GM12878 (cell line): Measurements from ENCODE around the gene FZD2. TPM values are rescaled to one million over a fixed set of nuclear protein-coding genes. Genes with fewer than 3 reads are reported as not detected.

ENCODE experiments used
- ATAC-seq: fragments of 200-7000 bp; cut with Tn5 transposase; 3 replicates; pipeline ENCODE4 v1.9.1; 2020; ENCODE audit warnings: mild to moderate bottlenecking, moderate library complexity
- BruUV-seq: library from RNA; stranded (reverse); fragments of 400-500 nt; replicated peaks from 2 replicates; lab custom pipeline; 2021; lab: Mats Ljungman, UMichigan
- CTCF ChIA-PET: fragments of 300-600 bp; sonication (Branson Sonifier 250); formaldehyde crosslinking; extraction: SDS; loops from one replicate; lab custom pipeline; 2021; ENCODE audit warnings: inconsistent platforms; lab: Yijun Ruan, JAX
- POLR2A ChIA-PET: fragments of 350-600 bp; formaldehyde crosslinking; extraction: SDS; loops from one replicate; lab custom pipeline; 2021; ENCODE audit warnings: inconsistent platforms; lab: Charles Lee
- RAD21 ChIA-PET: fragments of 300-600 bp; sonication (Branson Sonifier 250); formaldehyde crosslinking; loops from one replicate; lab custom pipeline; 2023; ENCODE audit warnings: antibody characterized with exemption; ENCODE audit not compliant: unreplicated experiment; lab: Charles Lee
- SMC1A ChIA-PET: fragments of 300-600 bp; sonication (Branson Sonifier 250); formaldehyde crosslinking; loops from one replicate; lab custom pipeline; 2023; ENCODE audit not compliant: unreplicated experiment, uncharacterized antibody; lab: Charles Lee
- DNase-seq: peaks from one replicate; pipeline ENCODE4 v3.0.0-alpha.2; 2011; ENCODE audit warnings: low read depth, low spot score
- FAIRE-seq: peaks from 3 replicates; lab custom pipeline; 2011; peaks lifted over from hg19 to GRCh38; lab: Jason Lieb, UNC
- H2AFZ ChIP-seq: 2 replicates; pipeline ENCODE4 v1.6.0; 2011; ENCODE audit warnings: low read depth, low read length, control low read depth; ENCODE audit not compliant: control insufficient read depth
- H3K27ac ChIP-seq: 2 replicates; pipeline ENCODE4 v1.5.1; 2011; ENCODE audit warnings: control low read depth; ENCODE audit not compliant: control insufficient read depth, insufficient read depth
- H3K27me3 ChIP-seq, 2 experiments: replicated peaks in 1 of 2; 2 replicates each; pipeline versions ENCODE4 v1.6.0 to v1.6.1; 2011; ENCODE audit warnings: low read length in 1 of 2; ENCODE audit not compliant: control insufficient read depth in 2 of 2, insufficient read depth in 2 of 2
- H3K36me3 ChIP-seq, 2 experiments: 2 replicates each; pipeline ENCODE4 v1.5.1; 2011; ENCODE audit warnings: low read length in 1 of 2; ENCODE audit not compliant: control insufficient read depth in 2 of 2, insufficient read depth in 2 of 2
- H3K4me1 ChIP-seq: 2 replicates; pipeline ENCODE4 v1.6.1; 2011; ENCODE audit warnings: mild to moderate bottlenecking, low read length, moderate library complexity, mixed read lengths; ENCODE audit not compliant: control insufficient read depth, insufficient read depth
- H3K4me2 ChIP-seq: 2 replicates; pipeline ENCODE4 v1.6.0; 2011; ENCODE audit warnings: control low read depth; ENCODE audit not compliant: control insufficient read depth, insufficient read depth
- H3K4me3 ChIP-seq: fragments of 200-600 bp; sonication (generic); 2 replicates; pipeline ENCODE4 v1.5.1; 2016
- H3K79me2 ChIP-seq: 2 replicates; pipeline ENCODE4 v1.6.0; 2011; ENCODE audit warnings: low read length; ENCODE audit not compliant: control insufficient read depth, insufficient read depth
- H3K9ac ChIP-seq: 2 replicates; pipeline ENCODE4 v1.8.0; 2011; ENCODE audit warnings: low read length, control low read depth, mixed read lengths; ENCODE audit not compliant: control insufficient read depth, insufficient read depth
- H3K9me3 ChIP-seq: replicated peaks from 3 replicates; pipeline ENCODE4 v1.5.1; 2011; ENCODE audit warnings: mild to moderate bottlenecking, low read length; ENCODE audit not compliant: control insufficient read depth, insufficient read depth
- H4K20me1 ChIP-seq: 2 replicates; pipeline ENCODE4 v1.6.0; 2011; ENCODE audit not compliant: control insufficient read depth, insufficient read depth
- EP300 ChIP-seq, 2 experiments: fragments of 150-350 bp in 1 of 2; IDR thresholded peaks; 2 replicates each; pipeline ENCODE4 v1.6.1; 2011 to 2012; ENCODE audit warnings: low read depth in 2 of 2, low read length in 2 of 2, borderline replicate concordance in 1 of 2, improper control_type of control experiment in 1 of 2, inconsistent platforms in 1 of 2; ENCODE audit not compliant: control insufficient read depth in 1 of 2
- IRF4 ChIP-seq: IDR thresholded peaks from 2 replicates; pipeline ENCODE4 v1.6.1; 2011; ENCODE audit warnings: low read depth, low read length
- NKRF ChIP-seq: fragments of 450-650 bp; conservative IDR thresholded peaks from 2 replicates; pipeline ENCODE4 v1.6.1; 2017; ENCODE audit warnings: mild to moderate bottlenecking, moderate library complexity
- PKNOX1 ChIP-seq: fragments of 450-650 bp; IDR thresholded peaks from 2 replicates; pipeline ENCODE4 v1.6.1; 2016; ENCODE audit warnings: mild to moderate bottlenecking
- RELA ChIP-seq: fragments of 450-650 bp; IDR thresholded peaks from 2 replicates; pipeline ENCODE4 v1.8.0; 2014; ENCODE audit warnings: borderline replicate concordance; ENCODE audit not compliant: partially characterized antibody
- SMARCA5 ChIP-seq: fragments of 450-650 bp; IDR thresholded peaks from 2 replicates; pipeline ENCODE4 v1.6.1; 2017; ENCODE audit warnings: mild to moderate bottlenecking
- SREBF2 ChIP-seq: IDR thresholded peaks from 2 replicates; pipeline ENCODE4 v1.6.1; 2012; ENCODE audit warnings: mild to moderate bottlenecking, low read length
- TCF12 ChIP-seq: IDR thresholded peaks from 2 replicates; pipeline ENCODE4 v1.6.1; 2011; ENCODE audit warnings: low read depth, mild to moderate bottlenecking, low read length
- WGBS: methylation state at CpG from one replicate; pipeline ENCODE4 v1.1.6; 2016; ENCODE audit warnings: low lambda C conversion rate; ENCODE audit not compliant: insufficient replicate concordance, insufficient coverage; ENCODE audit errors: missing lambda C conversion rate; 5-methylcytosine and 5-hydroxymethylcytosine counted together
- in situ Hi-C: fragments of 300-500 bp; cut with MboI; formaldehyde crosslinking; loops from 9 replicates; pipeline ENCODE4 v1.14.3; 2018; ENCODE audit warnings: mixed read lengths
- intact Hi-C: fragments of 100-400 bp; cut with micrococcal nuclease; formaldehyde crosslinking; loops from one replicate; pipeline ENCODE4 v1.14.2; 2022; ENCODE audit not compliant: unreplicated experiment
- polyA plus RNA-seq, 11 experiments: library from polyadenylated mRNA; depleted of rRNA in 4 of 11; unstranded in 6 of 11; stranded (reverse) in 5 of 11; fragments of >200 nt; fragmentation: Nextera tagmentation in 4 of 11; fragmentation: Illumina TruSeq in 1 of 11; extraction: Ambion mirVana in 4 of 11; extraction: Trizol in 1 of 11; gene quantifications; 1 replicate in 1 of 11; 2 replicates in 10 of 11; pipeline versions ENCODE4 v1.2.1 to v1.2.3, GENCODE V29; 2011 to 2016; ENCODE audit warnings: inconsistent platforms in 2 of 11, missing spikeins in 2 of 11, low read depth in 1 of 11
- total RNA-seq, 4 experiments: library from RNA; depleted of rRNA in 3 of 4; stranded (reverse); fragments of >200 nt in 3 of 4; fragmentation: Illumina TruSeq in 1 of 4; extraction: Trizol in 1 of 4; gene quantifications; 2 replicates each; pipeline versions ENCODE4 v1.2.1 to v1.2.3, GENCODE V29; 2013 to 2021
- TF ChIP-seq, protein P1 (sequence below): IDR thresholded peaks from 2 replicates; pipeline ENCODE4 v1.6.1; 2011; ENCODE audit warnings: borderline replicate concordance, low read depth, mild to moderate bottlenecking, moderate library complexity, mixed read lengths, low read length; ENCODE audit not compliant: insufficient read depth; ENCODE audit errors: extremely low read length

FZD2 gene
- total and polyA plus RNA-seq, 10 of the 15 experiments (the other 5 are each of a cell fraction or from before 2014, with no cell fraction given): 0.09 to 4.2 (median 0.63) TPM; not detected in 1

GRCh38 chr17:44559634-44560554, 2.6 kb downstream of the FZD2 start:
- WGBS: 45% methylated on average over 16 of the region's 16 CpGs
- BruUV-seq: no TSS peak
- Histone ChIP-seq H3K79me2 (no peaks in the 10 kb centered on the region), H3K4me3 (no peak overlapping the region), H3K4me1 (no peaks in the 10 kb centered on the region), H2AFZ (no peak overlapping the region), H3K9me3 (no peaks in the 10 kb centered on the region; the same call in 1 of the 3 replicates), H4K20me1 (no peaks in the 10 kb centered on the region), H3K27ac (no peak overlapping the region), H3K36me3 (no peaks in the 10 kb centered on the region), H3K27me3 (peaks cover 3 to 12% of the 10 kb centered on the region in 2 experiments), H3K4me2 (no peak overlapping the region), H3K9ac (no peak overlapping the region)
- TF ChIP-seq RELA (no peak), NKRF (no peak), IRF4 (no peak), EP300 (IDR thresholded peaks at IDR 0.05; ENCODE audit: borderline replicate concordance in 1 of 2, control insufficient read depth in 1 of 2, low read depth in 2 of 2, low read length in 2 of 2) (no peak), TCF12 (no peak), SMARCA5 (no peak), SREBF2 (no peak), PKNOX1 (no peak)
- TF ChIP-seq, protein P1, sequence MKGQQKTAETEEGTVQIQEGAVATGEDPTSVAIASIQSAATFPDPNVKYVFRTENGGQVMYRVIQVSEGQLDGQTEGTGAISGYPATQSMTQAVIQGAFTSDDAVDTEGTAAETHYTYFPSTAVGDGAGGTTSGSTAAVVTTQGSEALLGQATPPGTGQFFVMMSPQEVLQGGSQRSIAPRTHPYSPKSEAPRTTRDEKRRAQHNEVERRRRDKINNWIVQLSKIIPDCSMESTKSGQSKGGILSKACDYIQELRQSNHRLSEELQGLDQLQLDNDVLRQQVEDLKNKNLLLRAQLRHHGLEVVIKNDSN: no peak
- FAIRE-seq (no peak), ATAC-seq (no peak), DNase-seq (no peak)
- SMC1A ChIA-PET: no interaction called here
- in situ Hi-C loops: no loop called here
- POLR2A ChIA-PET: no interaction called here
- RAD21 ChIA-PET: no interaction called here
- intact Hi-C loops: loop anchor here (5.0 kb wide), 1 partner anchor 67 kb away; no protein-coding TSS in a partner anchor
- CTCF ChIA-PET: no interaction called here
